Measurements from ENCODE around the gene ZBTB21.

ZBTB21 gene

GRCh38 chr21:42056996-42057689 is 47.0 kb upstream of the ZBTB21 start:
- no peak overlapping the region for H3K4me3 ChIP-seq (ENCODE audit: low read depth, low read length)
- TF ChIP-seq POLR2A (IDR thresholded peaks at IDR 0.05; ENCODE audit: extremely low read depth, insufficient read length) (no peak), MAX (IDR thresholded peaks at IDR 0.05; ENCODE audit: low read depth, low read length) (no peak), MYC (IDR thresholded peaks at IDR 0.05; ENCODE audit: low read depth, low read length) (no peak), CTCF (IDR thresholded peaks at IDR 0.05; ENCODE audit: low read depth, low read length) (no peak)
- no peak for DNase-seq (ENCODE audit: low read depth)

- TF ChIP-seq MAX (IDR thresholded peaks at IDR 0.05; ENCODE audit: low read depth, low read length): no peak
- no peak for TF ChIP-seq POLR2A (IDR thresholded peaks at IDR 0.05; ENCODE audit: extremely low read depth, insufficient read length)
- TF ChIP-seq CTCF (IDR thresholded peaks at IDR 0.05; ENCODE audit: low read depth, low read length): no peak
- TF ChIP-seq MYC (IDR thresholded peaks at IDR 0.05; ENCODE audit: low read depth, low read length): no peak
- DNase-seq (ENCODE audit: low read depth): no peak
- no peak overlapping the region for H3K4me3 ChIP-seq (ENCODE audit: low read depth, low read length)
These were observed 46.3 kb upstream of the ZBTB21 start for GRCh38 chr21:42056468-42056867.

- TF ChIP-seq MYC (IDR thresholded peaks at IDR 0.05; ENCODE audit: low read depth, low read length) (no peak), POLR2A (IDR thresholded peaks at IDR 0.05; ENCODE audit: extremely low read depth, insufficient read length) (no peak), CTCF (IDR thresholded peaks at IDR 0.05; ENCODE audit: low read depth, low read length) (no peak), MAX (IDR thresholded peaks at IDR 0.05; ENCODE audit: low read depth, low read length) (no peak)
- no peak for DNase-seq (ENCODE audit: low read depth)
- no peak overlapping the region for H3K4me3 ChIP-seq (ENCODE audit: low read depth, low read length)
These were observed 45.3 kb upstream of the ZBTB21 start for GRCh38 chr21:42055425-42055824.

GRCh38 chr21:42051788-42052187 is 41.6 kb upstream of the ZBTB21 start:
- H3K4me3 ChIP-seq (ENCODE audit: low read depth, low read length): no peak overlapping the region
- no peak for DNase-seq (ENCODE audit: low read depth)
- TF ChIP-seq CTCF (IDR thresholded peaks at IDR 0.05; ENCODE audit: low read depth, low read length): no peak
- no peak for TF ChIP-seq MAX (IDR thresholded peaks at IDR 0.05; ENCODE audit: low read depth, low read length)
- no peak for TF ChIP-seq MYC (IDR thresholded peaks at IDR 0.05; ENCODE audit: low read depth, low read length)
- no peak for TF ChIP-seq POLR2A (IDR thresholded peaks at IDR 0.05; ENCODE audit: extremely low read depth, insufficient read length)

- no peak for DNase-seq (ENCODE audit: low read depth)
- no peak for TF ChIP-seq CTCF (IDR thresholded peaks at IDR 0.05; ENCODE audit: low read depth, low read length)
- TF ChIP-seq POLR2A (IDR thresholded peaks at IDR 0.05; ENCODE audit: extremely low read depth, insufficient read length): no peak
- no peak for TF ChIP-seq MAX (IDR thresholded peaks at IDR 0.05; ENCODE audit: low read depth, low read length)
- TF ChIP-seq MYC (IDR thresholded peaks at IDR 0.05; ENCODE audit: low read depth, low read length): no peak
- no peak overlapping the region for H3K4me3 ChIP-seq (ENCODE audit: low read depth, low read length)
These were observed 39.6 kb upstream of the ZBTB21 start for GRCh38 chr21:42049578-42050430.
